Urothelium cell line (cell line): Measurements from ENCODE around the gene MCU.
A peak's percentile ranks its signal among the peaks of the same experiment; 100 is the strongest.
"Not testable (repeated sequence)": the region's sequence is repeated elsewhere in the genome, so short reads cannot be mapped to it uniquely, and the experiment has no call there.

Experiments used
- DNase-seq: peaks from one replicate; pipeline ENCODE4 v3.0.0; 2011; ENCODE audit warnings: low spot score, mixed read lengths
- FAIRE-seq: peaks from 2 replicates; lab custom pipeline; 2011; peaks lifted over from hg19 to GRCh38; lab: Jason Lieb, UNC

The MCU gene

DNA sequence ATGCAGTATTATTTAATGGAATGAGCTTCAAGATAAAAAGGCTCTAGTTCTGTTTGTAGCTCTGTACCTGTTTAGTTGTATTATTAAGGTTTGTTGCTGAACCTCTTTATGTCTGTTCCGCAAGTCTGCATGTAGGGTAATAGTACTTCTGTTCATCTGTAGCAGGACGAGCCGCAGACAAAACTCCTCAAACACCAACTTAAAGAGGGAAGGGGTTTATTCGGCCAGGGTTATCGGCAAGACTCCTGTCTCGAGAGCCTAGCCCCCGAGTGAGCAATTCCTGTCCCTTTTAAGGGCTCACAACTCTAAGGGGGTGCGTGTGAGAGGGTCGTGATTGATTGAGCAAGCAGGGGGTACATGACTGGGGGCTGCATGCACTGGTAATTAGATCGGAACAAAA lies 67.0 kb downstream of the MCU start:
- not testable (repeated sequence) for FAIRE-seq, DNase-seq

DNA sequence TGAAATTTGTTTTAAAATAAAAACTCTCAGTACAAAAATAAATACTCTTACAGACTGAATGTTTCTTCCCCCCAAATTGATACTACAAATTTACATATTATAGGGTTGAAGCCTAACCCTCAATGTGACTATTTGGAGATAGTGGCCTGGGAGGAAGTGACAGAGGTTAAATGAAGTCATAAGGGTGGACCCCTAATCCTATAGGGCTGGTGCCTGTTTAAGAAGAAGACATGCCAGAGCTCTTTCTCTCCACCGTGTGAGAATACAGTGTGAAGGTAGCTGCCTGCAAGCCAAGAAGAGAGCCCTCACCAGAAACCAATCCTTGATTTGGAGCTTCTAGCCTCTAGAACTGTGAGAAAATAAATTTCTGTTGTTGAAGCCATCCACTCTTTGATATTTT lies 67.6 kb downstream of the MCU start:
- DNase-seq, result no peak
- FAIRE-seq, result no peak

- DNase-seq (no peak), FAIRE-seq (no peak)
Observed at GRCh38 chr10:72761498-72761897, 69.6 kb downstream of the MCU start.

DNA sequence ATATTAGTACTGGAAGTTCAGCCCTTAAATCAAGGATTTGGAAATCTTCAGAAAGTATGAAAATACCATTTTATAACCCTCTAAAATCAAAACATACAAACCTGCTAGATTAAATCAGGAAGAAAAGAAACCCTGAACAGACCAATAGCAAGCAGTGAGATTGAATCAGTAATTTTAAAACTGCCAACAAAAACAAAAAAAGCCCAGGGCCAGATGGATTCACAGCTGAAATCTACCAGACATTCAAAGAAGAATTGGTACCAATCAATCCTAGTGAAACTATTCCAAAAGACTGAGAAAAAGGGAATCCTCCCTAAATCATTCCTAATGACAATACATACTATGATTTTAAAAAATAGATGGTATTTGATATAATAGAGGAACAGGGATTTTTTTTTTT lies 70.1 kb downstream of the MCU start:
- no peak for DNase-seq
- no peak for FAIRE-seq

DNA sequence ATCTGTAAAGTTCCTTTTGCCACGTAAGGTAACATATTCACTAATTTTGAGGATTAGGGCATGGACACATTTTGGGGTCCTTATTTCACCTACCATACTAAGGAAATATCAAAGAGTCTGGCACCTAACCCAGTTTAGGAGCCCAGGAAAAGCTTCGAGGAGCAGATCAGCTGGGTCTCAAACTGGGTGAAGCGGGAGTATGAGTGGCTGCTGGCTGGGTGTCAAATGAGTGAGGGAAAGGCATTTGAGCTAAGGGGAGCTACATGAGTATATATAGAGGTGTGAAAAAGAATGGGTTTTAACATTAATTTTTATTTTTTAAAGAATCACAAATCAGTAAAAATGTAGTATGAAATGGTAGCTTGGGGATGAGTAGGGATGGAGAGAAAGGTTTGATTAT lies 71.3 kb downstream of the MCU start:
- FAIRE-seq (no peak), DNase-seq (no peak)

- DNase-seq (peak; percentile 60), FAIRE-seq (peak; percentile 58)
Observed at GRCh38 chr10:72764151-72764550, 72.2 kb downstream of the MCU start.

- DNase-seq, result no peak
- no peak for FAIRE-seq
Observed at GRCh38 chr10:72765051-72765745, 73.3 kb downstream of the MCU start.

DNA sequence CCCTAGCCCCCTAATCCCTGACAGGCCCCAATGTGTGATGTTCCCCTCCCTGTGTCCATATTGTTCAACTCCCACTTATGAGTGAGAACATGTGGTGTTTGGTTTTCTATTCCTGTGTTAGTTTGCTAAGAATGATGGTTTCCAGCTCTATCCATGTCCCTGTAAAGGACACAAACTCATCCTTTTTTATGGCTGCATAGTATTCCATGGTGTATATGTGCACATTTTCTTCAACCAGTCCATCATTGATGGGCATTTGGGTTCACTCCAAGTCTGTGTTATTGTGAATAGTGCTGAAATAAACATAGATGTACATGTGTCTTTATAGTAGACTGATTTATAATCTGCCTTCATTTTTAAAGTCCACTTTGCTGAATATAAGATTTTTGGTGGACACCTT lies 79.3 kb downstream of the MCU start:
- peak; percentile 32 for FAIRE-seq
- DNase-seq, result not testable (repeated sequence)

DNA sequence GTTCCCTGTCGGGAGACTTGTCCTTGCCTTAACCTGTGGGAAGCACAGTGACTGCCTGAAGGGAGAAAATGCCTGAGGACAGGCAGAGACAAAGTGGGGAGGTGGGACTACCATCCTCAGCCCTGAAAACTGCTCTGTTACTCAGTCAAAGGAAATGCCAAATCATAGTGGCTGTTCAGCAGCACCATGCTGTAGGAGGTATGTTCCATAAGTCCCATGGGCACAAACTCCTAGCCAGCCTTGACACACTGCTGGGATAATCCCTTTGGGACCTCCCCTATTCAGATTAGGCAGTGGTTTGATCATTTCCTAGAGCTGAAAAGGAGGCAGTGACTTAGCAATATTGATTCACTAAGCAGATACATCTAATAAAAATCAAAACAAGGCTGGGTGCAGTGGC lies 80.1 kb downstream of the MCU start:
- FAIRE-seq (peak; percentile 92), DNase-seq (no peak)

- DNase-seq (no peak), FAIRE-seq (no peak)
Observed at GRCh38 chr10:72779874-72780273, 87.9 kb downstream of the MCU start.

GRCh38 chr10:72782649-72783330 lies 90.8 kb downstream of the MCU start:
- DNase-seq, result no peak
- peak; percentile 37 for FAIRE-seq

DNA sequence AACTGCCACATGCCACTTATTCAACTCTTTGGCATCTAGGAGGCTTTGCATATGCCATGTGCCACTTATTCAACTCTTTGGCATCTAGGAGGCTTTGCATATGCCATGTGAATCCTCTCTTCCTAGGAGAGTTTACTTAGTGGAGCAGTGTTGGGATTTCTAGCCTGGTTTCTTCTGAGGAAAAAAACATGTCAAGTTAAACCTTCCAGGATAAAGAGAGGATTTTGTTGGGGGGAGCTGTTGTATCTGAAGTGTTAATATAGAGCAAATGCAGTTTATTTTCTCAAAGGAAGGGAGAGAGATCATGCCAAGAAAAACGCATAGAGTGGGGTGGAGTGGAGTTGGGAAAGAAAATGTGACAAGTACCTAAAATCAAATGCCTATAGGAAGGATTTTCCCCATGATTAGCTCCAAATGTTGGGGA lies 91.5 kb downstream of the MCU start:
- DNase-seq (no peak), FAIRE-seq (no peak)

DNA sequence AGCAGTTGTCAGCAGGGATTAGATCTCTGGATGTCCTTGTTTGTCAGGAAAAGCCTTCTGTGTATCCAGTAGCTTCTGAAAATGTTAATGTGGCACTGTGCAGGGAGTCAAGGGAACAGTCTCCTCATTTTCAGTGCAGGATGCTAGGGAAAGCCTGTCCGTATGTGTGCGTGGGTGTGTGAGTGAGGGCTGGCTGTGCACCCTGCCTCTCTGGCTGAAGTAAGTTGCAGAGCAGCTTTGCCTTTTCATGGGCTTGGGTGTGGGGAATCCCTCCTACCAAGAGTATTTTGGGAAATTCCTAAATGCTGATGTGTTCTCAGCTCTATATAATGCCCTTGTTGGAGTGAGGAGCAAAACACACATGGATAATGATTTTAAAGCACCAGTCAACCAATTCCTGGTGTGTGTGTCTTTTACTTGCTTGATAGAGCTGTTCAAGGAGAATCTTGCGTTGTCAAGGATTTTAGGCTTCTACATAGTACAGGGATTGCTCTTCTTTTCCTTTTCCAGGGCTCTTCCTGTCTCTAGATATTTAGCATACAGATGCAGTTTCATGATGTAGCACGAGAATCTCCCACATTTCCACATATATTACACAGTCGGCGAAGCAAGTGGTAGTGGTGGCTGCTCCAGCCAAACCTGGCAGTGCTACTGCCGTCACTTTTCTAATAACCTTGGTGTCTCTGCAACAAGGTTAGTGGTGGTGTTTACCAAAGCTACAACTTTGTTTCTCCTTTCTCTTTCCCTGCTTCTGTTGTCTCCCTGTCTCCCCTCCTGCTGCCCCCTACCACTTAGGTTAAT lies 92.8 kb downstream of the MCU start:
- peak; percentile 81 for FAIRE-seq
- DNase-seq, result peak; percentile 81

DNA sequence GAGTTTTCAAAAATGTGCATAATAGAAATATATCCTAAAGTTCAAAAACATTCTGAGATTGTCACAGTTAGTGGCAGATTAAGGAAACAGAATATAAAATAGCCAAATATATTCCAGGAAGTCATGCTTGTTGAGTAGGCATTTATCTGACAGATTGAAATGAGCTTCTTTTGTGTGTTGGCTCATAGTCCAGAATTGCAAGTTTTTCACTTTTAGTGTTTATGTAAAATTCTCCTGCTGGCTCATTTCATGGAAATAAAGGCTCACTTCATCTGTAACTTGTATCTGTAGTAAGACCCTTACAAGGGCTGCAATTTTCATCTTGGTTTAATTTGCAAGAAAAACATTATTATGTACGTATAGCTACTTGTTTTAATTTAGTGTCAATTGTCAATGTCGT lies 93.5 kb downstream of the MCU start:
- no peak for FAIRE-seq
- DNase-seq, result no peak

DNA sequence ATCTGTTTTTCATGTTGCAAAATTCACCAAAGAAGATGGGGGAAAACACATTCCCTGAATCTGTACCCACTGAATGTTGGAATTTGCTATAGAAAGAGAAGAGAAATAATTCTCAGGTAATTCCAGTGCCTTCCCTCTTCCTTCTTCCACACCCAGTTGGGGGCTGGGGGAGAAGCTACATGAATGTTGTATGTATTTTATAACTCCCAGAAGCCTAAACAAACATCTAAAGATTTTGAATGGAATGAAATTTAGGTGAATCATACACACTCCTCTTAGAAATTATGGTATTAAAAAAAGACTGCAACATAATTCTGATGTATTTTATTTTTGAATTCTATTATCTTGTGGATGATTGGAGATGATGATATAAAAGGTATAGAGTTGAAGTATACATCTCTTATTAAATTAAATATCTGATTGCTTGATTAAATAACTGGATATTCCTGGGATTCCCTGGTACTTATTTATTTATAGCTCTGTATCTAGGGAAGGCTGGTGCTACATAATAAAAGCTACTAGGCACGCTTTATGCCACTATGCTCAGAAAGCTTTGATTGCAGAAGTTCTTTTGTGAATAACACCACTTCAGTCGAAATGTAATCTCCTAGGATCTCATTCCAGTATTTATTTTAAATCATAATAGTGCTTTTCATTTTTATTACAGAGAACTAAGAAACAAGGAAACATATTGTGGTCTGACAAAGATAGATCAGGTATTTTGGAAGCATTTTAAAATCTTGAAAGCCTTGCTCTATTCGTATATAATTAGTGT lies 98.5 kb downstream of the MCU start:
- no peak for FAIRE-seq
- no peak for DNase-seq

DNA sequence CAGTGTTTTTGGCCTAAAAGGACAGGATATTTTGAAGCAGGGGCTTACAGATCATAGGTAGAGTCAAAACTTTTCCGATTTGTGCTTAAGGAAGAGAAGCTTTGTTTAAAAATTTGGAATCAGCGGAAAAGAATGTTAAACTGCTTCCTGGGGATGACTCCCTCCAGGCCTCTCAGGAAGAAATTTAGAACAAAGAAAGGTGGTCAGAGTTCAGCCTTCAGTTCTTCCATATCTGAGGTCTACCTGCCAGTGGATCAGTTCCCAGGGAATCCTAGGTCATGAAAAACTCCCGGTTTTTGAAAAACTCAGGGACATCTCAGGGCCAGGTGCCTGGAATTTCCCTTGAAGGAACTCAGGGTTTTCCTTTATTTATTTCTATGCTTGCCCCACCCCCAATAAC lies 100.3 kb downstream of the MCU start:
- DNase-seq (no peak), FAIRE-seq (no peak)

DNA sequence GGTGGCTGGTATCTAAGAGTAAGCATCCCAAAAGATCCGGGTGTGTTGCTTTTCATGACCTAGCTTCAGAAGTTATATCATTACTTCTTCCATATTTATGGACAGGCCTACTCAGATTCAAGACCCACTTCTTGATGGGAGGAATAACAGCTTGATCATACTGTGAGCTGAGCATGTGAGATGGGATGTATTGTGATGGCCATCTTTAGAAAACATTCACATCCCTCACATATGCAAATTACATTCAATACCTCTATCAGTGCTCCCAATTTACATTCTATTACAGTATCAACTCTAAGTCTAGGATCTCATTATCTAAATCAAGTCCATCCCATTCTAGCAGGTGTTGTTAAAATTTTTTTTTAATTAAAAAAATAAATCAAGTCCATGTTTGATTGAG lies 101.8 kb downstream of the MCU start:
- no peak for FAIRE-seq
- DNase-seq, result no peak

- DNase-seq (no peak), FAIRE-seq (no peak)
Observed at GRCh38 chr10:72794260-72794659, 102.3 kb downstream of the MCU start.

- DNase-seq (no peak), FAIRE-seq (peak; percentile 72)
Observed at GRCh38 chr10:72796042-72796441, 104.1 kb downstream of the MCU start.

DNA sequence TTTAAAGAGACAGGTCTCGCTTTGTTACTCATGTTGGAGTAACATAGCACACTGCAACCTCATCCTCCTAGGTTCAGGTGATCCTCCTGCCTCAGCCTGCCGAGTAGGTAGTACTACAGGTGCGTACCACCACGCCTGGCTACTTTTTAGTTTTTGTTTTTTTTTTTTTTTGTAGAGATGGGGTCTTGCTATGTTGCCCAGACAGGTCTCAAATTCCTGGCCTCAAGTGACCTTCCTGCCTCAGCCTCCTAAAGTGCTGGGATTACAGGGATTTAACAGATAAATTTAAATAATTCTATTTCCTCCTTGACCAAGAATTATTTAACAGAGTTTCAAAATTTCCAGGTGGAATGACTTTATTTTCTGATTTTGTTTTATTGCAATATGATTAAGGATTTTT lies 104.6 kb downstream of the MCU start:
- FAIRE-seq, result no peak
- DNase-seq, result no peak
